Stomach (tissue), 4 donors: ENCODE data around the gene RDH16.

Source experiments
- EP300 ChIP-seq: sonication (generic); formaldehyde crosslinking; IDR thresholded peaks from one replicate; pipeline ENCODE4 v1.6.1; 2017; ENCODE audit warnings: antibody characterized with exemption
- POLR2A ChIP-seq, 4 donors: fragments of 450-650 bp; IDR thresholded peaks; one replicate each; pipeline ENCODE4 v1.6.1; 2016; ENCODE audit warnings: antibody characterized with exemption in 4 of 4, control low read depth in 2 of 4, mild to moderate bottlenecking in 1 of 4, moderate library complexity in 1 of 4
- POLR2AphosphoS5 ChIP-seq, 3 donors: sonication (generic); formaldehyde crosslinking; IDR thresholded peaks; one replicate each; pipeline ENCODE4 v1.6.1; 2016; ENCODE audit warnings: antibody characterized with exemption in 3 of 3
- TF ChIP-seq, protein P1 (sequence below), 7 experiments: fragments of 450-650 bp in 4 of 7; fragments of 200-600 bp in 3 of 7; sonication (generic) in 3 of 7; IDR thresholded peaks; one replicate each; pipeline ENCODE4 v1.5.1; 2016 to 2019; ENCODE audit warnings: antibody characterized with exemption in 7 of 7, control low read depth in 2 of 7, mild to moderate bottlenecking in 1 of 7

GRCh38 chr12:56930241-56930640 lies 27.2 kb downstream of the RDH16 start:
- TF ChIP-seq POLR2AphosphoS5 (IDR thresholded peaks at IDR 0.05) (no peak), EP300 (no peak), POLR2A (IDR thresholded peaks at IDR 0.05) (no peak)
- TF ChIP-seq, protein P1, sequence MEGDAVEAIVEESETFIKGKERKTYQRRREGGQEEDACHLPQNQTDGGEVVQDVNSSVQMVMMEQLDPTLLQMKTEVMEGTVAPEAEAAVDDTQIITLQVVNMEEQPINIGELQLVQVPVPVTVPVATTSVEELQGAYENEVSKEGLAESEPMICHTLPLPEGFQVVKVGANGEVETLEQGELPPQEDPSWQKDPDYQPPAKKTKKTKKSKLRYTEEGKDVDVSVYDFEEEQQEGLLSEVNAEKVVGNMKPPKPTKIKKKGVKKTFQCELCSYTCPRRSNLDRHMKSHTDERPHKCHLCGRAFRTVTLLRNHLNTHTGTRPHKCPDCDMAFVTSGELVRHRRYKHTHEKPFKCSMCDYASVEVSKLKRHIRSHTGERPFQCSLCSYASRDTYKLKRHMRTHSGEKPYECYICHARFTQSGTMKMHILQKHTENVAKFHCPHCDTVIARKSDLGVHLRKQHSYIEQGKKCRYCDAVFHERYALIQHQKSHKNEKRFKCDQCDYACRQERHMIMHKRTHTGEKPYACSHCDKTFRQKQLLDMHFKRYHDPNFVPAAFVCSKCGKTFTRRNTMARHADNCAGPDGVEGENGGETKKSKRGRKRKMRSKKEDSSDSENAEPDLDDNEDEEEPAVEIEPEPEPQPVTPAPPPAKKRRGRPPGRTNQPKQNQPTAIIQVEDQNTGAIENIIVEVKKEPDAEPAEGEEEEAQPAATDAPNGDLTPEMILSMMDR (IDR thresholded peaks at IDR 0.05), result no peak
